Gastroesophageal sphincter (tissue), 4 donors: ENCODE measurements around the gene MAPK14. TPM values are rescaled to one million over a fixed set of nuclear protein-coding genes. Genes with fewer than 3 reads are reported as not detected.
A peak's percentile ranks its signal among the peaks of the same experiment; 100 is the strongest.
"Not testable (repeated sequence)": the region's sequence is repeated elsewhere in the genome, so short reads cannot be mapped to it uniquely, and the experiment has no call there.

Source experiments
- ATAC-seq: fragments of 150-250 bp; one replicate; pipeline ENCODE4 v1.9.1; 2016; ENCODE audit warnings: mild to moderate bottlenecking, moderate library complexity
- H3K27ac ChIP-seq, 4 donors: fragments of 200-600 bp; sonication (generic) in 3 of 4; 1 replicate in 3 of 4; 2 replicates in 1 of 4; pipeline ENCODE4 v1.5.1; 2016 to 2019
- H3K27me3 ChIP-seq: fragments of 200-600 bp; sonication (generic); one replicate; pipeline ENCODE4 v1.5.1; 2019
- H3K36me3 ChIP-seq, 2 donors: fragments of 200-600 bp; sonication (generic); one replicate each; pipeline ENCODE4 v1.5.1; 2019; ENCODE audit warnings: control low read depth in 1 of 2
- H3K4me1 ChIP-seq, 3 donors: fragments of 200-600 bp; sonication (generic); 1 replicate in 2 of 3; 2 replicates in 1 of 3; pipeline ENCODE4 v1.5.1; 2016 to 2019; ENCODE audit warnings: control low read depth in 2 of 3
- H3K4me3 ChIP-seq, 2 donors: fragments of 200-600 bp; sonication (generic); one replicate each; pipeline ENCODE4 v1.5.1; 2019; ENCODE audit warnings: mild to moderate bottlenecking in 1 of 2, moderate library complexity in 1 of 2
- H3K9me3 ChIP-seq, 3 donors: fragments of 200-600 bp; sonication (generic); one replicate each; pipeline ENCODE4 v1.5.1; 2017 to 2019; ENCODE audit warnings: control low read depth in 2 of 3
- CTCF ChIP-seq, 4 experiments: fragments of 200-600 bp in 2 of 4; fragments of 450-650 bp in 2 of 4; sonication (generic) in 1 of 4; IDR thresholded peaks; one replicate each; pipeline ENCODE4 v1.5.1; 2017 to 2019; ENCODE audit warnings: antibody characterized with exemption in 4 of 4, mild to moderate bottlenecking in 2 of 4, moderate library complexity in 2 of 4
- EP300 ChIP-seq: sonication (generic); formaldehyde crosslinking; IDR thresholded peaks from one replicate; pipeline ENCODE4 v1.6.1; 2017; ENCODE audit warnings: antibody characterized with exemption, mild to moderate bottlenecking
- POLR2A ChIP-seq, 2 donors: fragments of 450-650 bp; IDR thresholded peaks; one replicate each; pipeline ENCODE4 v1.6.1; 2017; ENCODE audit warnings: antibody characterized with exemption in 2 of 2, mild to moderate bottlenecking in 2 of 2, moderate library complexity in 1 of 2
- POLR2AphosphoS5 ChIP-seq: sonication (generic); formaldehyde crosslinking; IDR thresholded peaks from one replicate; pipeline ENCODE4 v1.6.1; 2017; ENCODE audit warnings: antibody characterized with exemption
- WGBS, 2 donors: methylation state at CpG; one replicate each; pipeline ENCODE4 v1.1.5; 2018; ENCODE audit warnings: low coverage in 1 of 2; 5-methylcytosine and 5-hydroxymethylcytosine counted together
- total RNA-seq, 4 donors: library from RNA; depleted of rRNA; stranded (reverse); fragments of >200 nt; gene quantifications; one replicate each; pipeline ENCODE4 v1.1.0, GENCODE V29; 2016

MAPK14 gene
- total RNA-seq, result 10 to 100 TPM; 58.7 to 77.5 (median 69.9) TPM

GRCh38 chr6:36027501-36028087, at the start of gene MAPK14:
Gene MAPK14 (plus strand): TSS chr6:36027808. CDS start chr6:36028158, 350 bp downstream.
- Histone ChIP-seq H3K4me3 (peak within 1 kb of the TSS; percentile 73 to 100), H3K27ac (peak within 1 kb of the TSS; percentile 79 to 97 (median 96)), H3K4me1 (peaks cover 0 to 42% (median 8%) of the 10 kb centered on the region in 3 donors), H3K36me3 (no peaks in the 10 kb centered on the region), H3K9me3 (no peaks in the 10 kb centered on the region), H3K27me3 (peaks cover 19% of the 10 kb centered on the region)
- ATAC-seq, result peak; percentile 93
- WGBS, 2 donors, result 0% methylated on average over 6 to 8 of the region's 62 CpGs
- peak in 3 of 4 experiments; percentile 96 to 98 (median 97) for TF ChIP-seq CTCF (IDR thresholded peaks at IDR 0.05)
- peak; percentile 96 for TF ChIP-seq POLR2AphosphoS5
- TF ChIP-seq POLR2A (IDR thresholded peaks at IDR 0.05), result peak; percentile 95 to 96
- TF ChIP-seq EP300, result no peak

DNA sequence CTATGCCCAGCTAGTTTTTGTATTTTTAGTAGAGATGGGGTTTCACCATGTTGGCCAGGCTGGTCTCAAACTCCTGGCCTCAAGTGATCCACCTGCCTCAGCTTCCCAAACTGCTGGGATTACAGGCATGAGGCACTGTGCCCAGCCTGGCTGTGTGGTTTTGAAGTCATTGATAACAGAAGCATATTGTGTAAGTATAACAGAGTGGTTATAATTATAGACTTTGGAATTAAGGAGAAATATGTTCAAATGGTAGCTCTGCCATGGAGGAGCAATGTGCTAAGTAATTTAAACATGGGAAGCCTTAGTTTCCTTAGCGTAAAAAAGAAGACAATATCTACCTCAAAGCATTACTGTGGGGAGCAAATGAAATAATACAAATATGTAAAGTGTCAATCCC, 47.5 kb upstream of the MAPK14 start:
- H3K27ac ChIP-seq, H3K4me1 ChIP-seq, H3K9me3 ChIP-seq, ATAC-seq, H3K4me3 ChIP-seq, H3K27me3 ChIP-seq, H3K36me3 ChIP-seq: not testable (repeated sequence)
- WGBS, 2 donors, result 94 to 100% methylated on average over 1 of the region's 1 CpG

GRCh38 chr6:35980991-35981645, 46.5 kb upstream of the MAPK14 start:
- H3K27ac ChIP-seq, result no peak overlapping the region
- no peak for TF ChIP-seq POLR2AphosphoS5
- no peak for TF ChIP-seq EP300
- no peak for TF ChIP-seq POLR2A (IDR thresholded peaks at IDR 0.05)
- TF ChIP-seq CTCF (IDR thresholded peaks at IDR 0.05), result no peak
- peaks cover 8% of the 10 kb centered on the region for H3K27me3 ChIP-seq
- 79 to 87% methylated on average over 4 to 6 of the region's 6 CpGs for WGBS, 2 donors
- H3K36me3 ChIP-seq, result no peaks in the 10 kb centered on the region
- ATAC-seq, result no peak
- H3K4me1 ChIP-seq, result no peaks in the 10 kb centered on the region
- H3K4me3 ChIP-seq, result no peak overlapping the region
- no peaks in the 10 kb centered on the region for H3K9me3 ChIP-seq

- H3K4me3 ChIP-seq, result no peak overlapping the region
- no peaks in the 10 kb centered on the region for H3K4me1 ChIP-seq
- peaks cover 8% of the 10 kb centered on the region for H3K27me3 ChIP-seq
- no peak overlapping the region for H3K27ac ChIP-seq
- no peaks in the 10 kb centered on the region for H3K36me3 ChIP-seq
- 79 to 81% methylated on average over 3 to 4 of the region's 4 CpGs for WGBS, 2 donors
- H3K9me3 ChIP-seq, result no peaks in the 10 kb centered on the region
- no peak for ATAC-seq
- TF ChIP-seq POLR2AphosphoS5 (no peak), CTCF (IDR thresholded peaks at IDR 0.05) (no peak), POLR2A (IDR thresholded peaks at IDR 0.05) (no peak), EP300 (no peak)
Measured at GRCh38 chr6:35984701-35985100, 42.9 kb upstream of the MAPK14 start.

DNA sequence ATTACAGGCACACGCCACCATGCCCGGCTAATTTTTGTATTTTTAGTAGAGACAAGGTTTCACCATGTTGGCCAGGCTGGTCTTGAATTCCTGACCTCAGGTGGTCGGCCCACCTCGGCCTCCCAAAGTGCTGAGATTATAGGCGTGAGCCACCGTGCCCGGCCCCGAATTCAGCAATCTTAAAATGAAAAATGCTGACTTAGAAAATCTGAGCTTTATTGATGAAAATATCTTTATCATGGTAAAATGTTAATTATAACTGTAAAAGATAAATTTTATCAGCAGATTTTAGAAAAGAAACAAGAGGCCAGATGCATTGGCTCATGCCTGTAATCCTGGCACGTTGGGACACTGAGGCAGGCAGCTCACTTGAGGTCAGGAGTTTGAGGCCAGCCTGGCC, 39.6 kb upstream of the MAPK14 start:
- not testable (repeated sequence) for H3K27ac ChIP-seq, H3K4me3 ChIP-seq, H3K27me3 ChIP-seq, H3K4me1 ChIP-seq, ATAC-seq, H3K9me3 ChIP-seq, H3K36me3 ChIP-seq
- WGBS, 2 donors, result 80 to 87% methylated on average over 1 to 7 of the region's 9 CpGs

- no peaks in the 10 kb centered on the region for H3K4me1 ChIP-seq
- no peak overlapping the region for H3K27ac ChIP-seq
- no peak overlapping the region for H3K4me3 ChIP-seq
- H3K9me3 ChIP-seq, result no peaks in the 10 kb centered on the region
- WGBS, 2 donors, result 59 to 75% methylated on average over 2 to 3 of the region's 3 CpGs
- ATAC-seq, result no peak
- H3K27me3 ChIP-seq, result no peaks in the 10 kb centered on the region
- H3K36me3 ChIP-seq, result no peaks in the 10 kb centered on the region
- TF ChIP-seq POLR2AphosphoS5, result no peak
- TF ChIP-seq POLR2A (IDR thresholded peaks at IDR 0.05), result no peak
- TF ChIP-seq EP300, result no peak
- no peak for TF ChIP-seq CTCF (IDR thresholded peaks at IDR 0.05)
Measured at GRCh38 chr6:35993150-35993549, 34.5 kb upstream of the MAPK14 start.
